C4-2B (cell line): ENCODE measurements around the gene MDFI.

ENCODE experiments used
- H3K27ac ChIP-seq: fragments of 450-650 bp; 2 replicates; pipeline ENCODE4 v1.5.1; 2017
- CTCF ChIP-seq: fragments of 450-650 bp; conservative IDR thresholded peaks from 2 replicates; pipeline ENCODE4 v1.5.1; 2017; ENCODE audit warnings: mild to moderate bottlenecking
- ZFX ChIP-seq: fragments of 450-650 bp; IDR thresholded peaks from 2 replicates; pipeline ENCODE4 v1.6.1; 2017

The MDFI gene

DNA sequence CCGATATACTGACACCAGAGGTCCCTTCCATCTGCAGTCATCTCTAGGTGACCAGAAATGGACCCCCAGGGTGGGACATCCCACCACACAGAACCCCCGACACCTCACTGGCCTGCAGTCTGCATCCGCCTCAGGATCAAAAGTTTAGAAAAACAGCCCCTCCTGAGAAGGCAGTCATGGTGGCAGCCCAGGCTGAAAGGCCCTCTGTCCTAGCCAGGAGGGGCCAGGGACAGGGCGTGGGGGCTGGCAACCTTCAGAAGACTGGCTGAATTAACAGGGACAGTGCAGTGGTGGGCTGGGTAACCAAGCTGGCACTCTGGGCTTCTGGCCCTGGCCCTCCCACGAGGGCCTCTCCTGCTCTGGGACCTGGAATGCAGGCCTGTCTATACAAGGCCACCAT, 34.3 kb upstream of the MDFI start:
- TF ChIP-seq CTCF (no peak), ZFX (no peak)
- no peak overlapping the region for H3K27ac ChIP-seq

DNA sequence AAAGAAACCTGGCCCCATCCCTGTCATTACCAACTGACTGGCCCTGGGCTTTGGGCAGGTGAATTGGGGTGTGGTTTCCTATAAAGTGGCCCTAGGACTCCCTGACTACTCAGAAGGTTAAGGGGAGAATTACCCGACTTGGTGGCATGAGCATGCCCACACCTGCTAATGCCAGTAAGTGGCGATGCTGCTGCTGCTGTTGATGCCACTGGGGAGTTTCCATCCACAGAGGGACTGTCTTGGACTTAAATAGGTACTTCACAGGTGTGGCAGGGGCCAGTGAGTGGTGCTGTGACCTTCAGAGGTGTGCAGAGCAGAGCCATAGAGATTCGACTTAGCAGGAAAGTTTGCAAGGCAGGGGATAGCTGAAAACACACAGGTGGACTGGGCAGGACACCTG, 32.6 kb upstream of the MDFI start:
- no peak for TF ChIP-seq CTCF
- no peak for TF ChIP-seq ZFX
- H3K27ac ChIP-seq = no peak overlapping the region

DNA sequence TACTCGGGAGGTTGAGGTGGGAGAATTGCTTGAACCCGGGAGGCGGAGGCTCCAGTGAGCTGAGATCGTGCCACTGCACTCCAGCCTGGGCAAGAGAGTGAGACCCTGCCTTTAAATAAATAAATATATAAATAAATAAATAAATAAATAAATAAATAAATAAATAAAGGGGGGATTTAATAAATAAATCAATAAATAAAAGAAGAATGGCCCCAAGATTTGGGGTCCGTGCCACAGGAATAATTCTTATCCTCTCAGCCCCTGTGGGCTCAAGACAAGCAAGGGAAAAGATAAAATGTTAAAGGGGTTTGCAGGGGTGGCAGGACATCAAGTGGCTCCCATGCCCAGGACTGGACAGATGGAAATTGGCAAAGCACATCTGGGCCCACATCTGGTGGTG, 31.2 kb upstream of the MDFI start:
- H3K27ac ChIP-seq = no peak overlapping the region
- TF ChIP-seq ZFX = no peak
- no peak for TF ChIP-seq CTCF

DNA sequence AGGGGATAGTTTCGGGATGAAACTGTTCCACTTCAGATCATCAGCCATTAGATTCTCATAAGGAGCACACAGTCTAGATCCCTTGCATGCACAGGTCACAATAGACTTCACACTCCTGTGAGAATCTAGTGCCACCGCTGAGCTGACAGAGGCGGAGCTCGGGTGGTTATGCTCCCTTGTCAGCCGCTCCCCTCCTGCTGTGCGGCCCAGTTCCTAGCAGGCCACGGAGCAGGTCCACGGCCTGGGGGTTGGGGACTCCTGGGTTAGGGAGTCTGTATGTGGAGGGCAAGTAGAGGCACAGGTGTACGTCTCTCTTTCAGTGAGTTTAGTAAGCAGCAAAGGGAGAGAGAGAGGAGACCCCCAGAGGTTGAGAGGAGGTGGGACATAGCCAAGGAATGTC, 30.5 kb upstream of the MDFI start:
- TF ChIP-seq ZFX (no peak), CTCF (no peak)
- no peak overlapping the region for H3K27ac ChIP-seq

DNA sequence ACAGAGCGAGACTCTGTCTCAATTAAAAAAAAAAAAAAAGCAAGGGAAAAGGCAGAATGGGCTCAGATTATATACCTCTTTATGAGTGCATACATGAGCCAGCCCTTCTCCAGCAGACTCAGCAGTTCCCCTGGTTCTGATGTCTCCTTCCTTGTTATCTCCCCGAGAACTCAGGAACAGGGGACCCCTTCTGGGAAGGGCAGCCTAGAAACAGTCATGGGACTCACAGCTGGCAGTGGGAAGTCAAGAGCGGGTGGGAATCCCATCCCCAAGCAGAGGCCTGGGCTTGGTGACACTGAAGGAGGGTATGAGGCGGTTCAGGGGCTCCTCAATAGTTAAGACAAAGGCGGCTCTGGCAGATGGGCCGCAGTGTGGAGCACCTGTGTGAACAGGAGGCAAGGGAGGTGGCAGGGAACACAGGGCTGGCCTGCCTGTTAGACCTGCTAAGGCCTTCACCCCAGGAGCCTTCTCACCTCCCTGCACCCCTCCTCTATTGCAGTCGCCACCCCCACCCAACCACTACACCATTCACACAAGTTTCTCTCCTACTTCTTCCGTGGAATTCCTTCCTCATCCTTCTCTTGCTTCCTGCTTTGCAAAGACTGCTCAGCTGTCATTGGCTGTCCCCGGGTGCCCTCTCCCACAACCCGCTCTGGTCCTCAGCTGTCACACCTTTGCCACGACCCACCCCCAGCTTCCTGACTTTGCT, 29.7 kb upstream of the MDFI start:
- no peak for TF ChIP-seq CTCF
- H3K27ac ChIP-seq = no peak overlapping the region

DNA sequence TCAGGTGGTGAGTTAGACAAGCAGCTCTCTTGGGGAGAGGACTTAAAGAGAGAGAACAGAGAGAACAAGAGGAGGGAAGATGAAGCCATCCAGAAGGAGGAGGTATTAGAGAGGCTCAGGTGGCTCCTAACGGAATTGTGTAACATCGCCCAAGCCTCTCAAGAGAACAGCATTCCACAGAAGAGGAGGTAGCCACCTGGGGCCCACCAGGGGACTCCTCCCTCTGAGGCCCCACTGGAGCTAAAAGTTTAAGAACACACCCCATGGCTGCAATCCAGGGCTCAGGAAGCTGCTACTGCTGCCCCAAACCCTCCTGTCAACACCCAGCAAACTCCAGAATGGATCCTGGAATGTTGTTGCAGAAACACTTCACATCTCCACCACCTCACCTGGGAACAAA, 23.6 kb upstream of the MDFI start:
- H3K27ac ChIP-seq = no peak overlapping the region
- TF ChIP-seq ZFX = no peak
- TF ChIP-seq CTCF = no peak

DNA sequence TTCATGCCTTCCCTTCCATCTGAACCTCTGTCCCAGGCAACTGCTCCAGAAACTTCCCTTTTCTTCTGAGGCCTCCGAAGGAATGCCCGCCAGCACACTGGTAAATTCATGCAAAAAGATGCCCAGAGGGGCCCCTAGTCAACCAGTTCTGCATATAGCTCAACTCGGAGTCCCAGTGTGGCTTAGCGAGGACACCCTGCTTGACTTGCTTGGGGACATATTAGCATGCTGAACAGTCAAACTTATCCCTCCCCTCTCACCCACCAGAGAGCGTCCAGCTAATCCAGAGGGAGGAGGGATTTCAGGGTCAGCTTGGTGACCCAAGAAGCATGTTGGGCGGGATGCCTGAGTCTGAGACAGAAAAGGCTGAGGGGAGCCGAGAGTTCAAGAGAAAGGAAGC, 23.0 kb upstream of the MDFI start:
- no peak for TF ChIP-seq ZFX
- TF ChIP-seq CTCF = no peak

More for the DNA sequence above, 23.0 kb upstream of the MDFI start:
- H3K27ac ChIP-seq = no peak overlapping the region
